Stimulated activated CD8-positive, alpha-beta memory T cell treated with anti-CD3 and anti-CD28 coated beads, Interleukin-12 subunit alpha, Interleukin-12 subunit beta, amount 100 ng/mL, for 24 hours (primary cell): ENCODE measurements around the gene SHC4.
"Not testable (repeated sequence)": the region's sequence is repeated elsewhere in the genome, so short reads cannot be mapped to it uniquely, and the experiment has no call there.

Source experiments
- DNase-seq: peaks from one replicate; pipeline ENCODE4 v3.0.0-alpha.2; 2020; ENCODE audit errors: extremely low read depth

Gene SHC4

GRCh38 chr15:48883699-48884098 is 80.0 kb downstream of the SHC4 start:
- DNase-seq: no peak

GRCh38 chr15:48880070-48880634 is 83.6 kb downstream of the SHC4 start:
- DNase-seq: no peak

GRCh38 chr15:48877630-48878595 is 85.8 kb downstream of the SHC4 start, which contains the start of gene EID1:
EID1 (plus strand) TSS chr15:48878134; CDS start chr15:48878177, 43 bp downstream.
- peak; percentile 73 for DNase-seq

- no peak for DNase-seq
These were observed 87.7 kb downstream of the SHC4 start for GRCh38 chr15:48876057-48876456.

GRCh38 chr15:48875241-48875960 is 88.3 kb downstream of the SHC4 start:
- DNase-seq: no peak

GRCh38 chr15:48872632-48873031 is 91.1 kb downstream of the SHC4 start:
- DNase-seq: no peak

GRCh38 chr15:48871542-48871941 is 92.2 kb downstream of the SHC4 start:
- no peak for DNase-seq

- DNase-seq: no peak
These were observed 93.8 kb downstream of the SHC4 start for GRCh38 chr15:48869966-48870365.

GRCh38 chr15:48868536-48868935 is 95.2 kb downstream of the SHC4 start:
- DNase-seq: no peak

- DNase-seq: no peak
These were observed 95.7 kb downstream of the SHC4 start for GRCh38 chr15:48868023-48868422.

GRCh38 chr15:48866141-48866563 is 97.6 kb downstream of the SHC4 start:
- no peak for DNase-seq

- DNase-seq: no peak
These were observed 98.2 kb downstream of the SHC4 start for GRCh38 chr15:48865370-48866079.

GRCh38 chr15:48862705-48863104 is 101.0 kb downstream of the SHC4 start:
- no peak for DNase-seq

GRCh38 chr15:48861813-48862431 is 101.8 kb downstream of the SHC4 start:
- DNase-seq: peak; percentile 14

GRCh38 chr15:48859426-48859825 is 104.3 kb downstream of the SHC4 start:
- no peak for DNase-seq

GRCh38 chr15:48858401-48858800 is 105.3 kb downstream of the SHC4 start:
- no peak for DNase-seq

- no peak for DNase-seq
These were observed 106.8 kb downstream of the SHC4 start for GRCh38 chr15:48856942-48857341.

GRCh38 chr15:48855501-48856440 is 107.9 kb downstream of the SHC4 start:
- DNase-seq: no peak

GRCh38 chr15:48854434-48854833 is 109.3 kb downstream of the SHC4 start:
- DNase-seq: not testable (repeated sequence)

- DNase-seq: no peak
These were observed 111.8 kb downstream of the SHC4 start for GRCh38 chr15:48851956-48852355.
